Common myeloid progenitor, CD34-positive (primary cell): ENCODE data around the gene ZNF850.

ENCODE experiments used
- CTCF ChIA-PET: fragments of 350-600 bp; sonication (Branson Sonifier 250); formaldehyde crosslinking; loops from one replicate; lab custom pipeline; 2021; ENCODE audit warnings: antibody characterized with exemption; lab: Charles Lee
- POLR2A ChIA-PET: fragments of 350-600 bp; sonication (Branson Sonifier 250); formaldehyde crosslinking; loops from one replicate; lab custom pipeline; 2021; ENCODE audit warnings: antibody characterized with exemption; lab: Charles Lee
- DNase-seq, 3 donors: peaks; one replicate each; pipeline versions ENCODE4 v3.0.0 to v3.0.0-alpha.2; 2013
- H3K27ac ChIP-seq, 2 experiments: 1 replicate in 1 of 2; 2 replicates in 1 of 2; pipeline ENCODE4 v1.7.0; 2013; ENCODE audit warnings: inconsistent platforms in 2 of 2, low read length in 2 of 2, mild to moderate bottlenecking in 2 of 2, low read depth in 1 of 2, moderate library complexity in 1 of 2; ENCODE audit not compliant: severe bottlenecking in 2 of 2, insufficient read depth in 1 of 2, poor library complexity in 1 of 2
- H3K27me3 ChIP-seq, 5 experiments: replicated peaks in 2 of 5; 1 replicate in 3 of 5; 2 replicates in 2 of 5; pipeline versions ENCODE4 v1.6.1 to v1.7.0; 2013; ENCODE audit warnings: low read length in 4 of 5, mild to moderate bottlenecking in 2 of 5, moderate library complexity in 2 of 5, inconsistent platforms in 1 of 5; ENCODE audit not compliant: insufficient read depth in 5 of 5, control insufficient read depth in 4 of 5
- H3K36me3 ChIP-seq, 4 experiments: 1 replicate in 2 of 4; 2 replicates in 2 of 4; pipeline versions ENCODE4 v1.6.1 to v1.7.0; 2013; ENCODE audit warnings: low read length in 3 of 4, control low read depth in 1 of 4, mild to moderate bottlenecking in 1 of 4; ENCODE audit not compliant: control insufficient read depth in 4 of 4, insufficient read depth in 4 of 4
- H3K4me1 ChIP-seq, 4 experiments: 1 replicate in 3 of 4; 2 replicates in 1 of 4; pipeline versions ENCODE4 v1.6.1 to v1.7.1; 2013; ENCODE audit warnings: low read length in 3 of 4, mild to moderate bottlenecking in 3 of 4, control low read depth in 1 of 4, inconsistent platforms in 1 of 4, moderate library complexity in 1 of 4; ENCODE audit not compliant: control insufficient read depth in 4 of 4, insufficient read depth in 4 of 4; ENCODE audit errors: control extremely low read depth in 1 of 4
- H3K4me3 ChIP-seq, 7 experiments: 1 replicate in 4 of 7; 2 replicates in 3 of 7; pipeline versions ENCODE4 v1.5.1 to v1.7.0; 2013; ENCODE audit warnings: mild to moderate bottlenecking in 7 of 7, low read length in 6 of 7, moderate library complexity in 6 of 7, inconsistent platforms in 2 of 7, low read depth in 2 of 7, control low read depth in 1 of 7; ENCODE audit not compliant: insufficient read depth in 4 of 7, control insufficient read depth in 1 of 7; ENCODE audit errors: extremely low read depth in 1 of 7
- H3K9me3 ChIP-seq, 5 experiments: 1 replicate in 4 of 5; 2 replicates in 1 of 5; pipeline versions ENCODE4 v1.6.1 to v1.7.1; 2013; ENCODE audit warnings: low read length in 4 of 5, mild to moderate bottlenecking in 2 of 5, inconsistent platforms in 1 of 5, low read depth in 1 of 5, moderate library complexity in 1 of 5; ENCODE audit not compliant: control insufficient read depth in 4 of 5, insufficient read depth in 2 of 5; ENCODE audit errors: control extremely low read depth in 1 of 5
- WGBS: methylation state at CpG from one replicate; pipeline ENCODE4 v1.1.5; 2013; ENCODE audit not compliant: insufficient coverage; 5-methylcytosine and 5-hydroxymethylcytosine counted together

ZNF850 gene

DNA sequence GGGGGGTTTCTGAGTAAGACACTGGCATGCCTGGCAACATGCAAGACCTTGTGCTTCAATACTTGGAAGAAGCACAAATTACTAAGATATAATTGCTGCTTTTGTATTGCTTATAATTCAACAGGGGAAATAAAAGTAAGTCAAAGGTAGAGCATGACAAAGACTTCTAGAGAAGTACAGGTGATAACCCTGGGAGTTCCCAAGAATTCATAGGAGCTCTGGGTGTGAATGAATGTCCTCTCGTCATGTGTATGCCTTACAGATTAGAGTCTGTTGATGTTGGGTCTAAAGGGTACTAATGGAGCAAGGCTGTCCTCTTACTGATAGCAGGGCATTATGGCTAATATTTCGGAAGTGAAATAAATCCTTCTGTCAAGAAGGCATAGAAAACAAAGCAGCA, 98.4 kb downstream of the ZNF850 start:
- CTCF ChIA-PET, result no interaction called here
- DNase-seq, result no peak
- Histone ChIP-seq H3K36me3 (peaks cover 2 to 51% (median 28%) of the 10 kb centered on the region in 4 experiments), H3K9me3 (peaks cover 11 to 67% (median 35%) of the 10 kb centered on the region in 5 experiments), H3K4me1 (no peaks in the 10 kb centered on the region), H3K27me3 (no peaks in the 10 kb centered on the region), H3K27ac (no peak overlapping the region), H3K4me3 (no peak overlapping the region)
- 86% methylated on average over 1 of the region's 2 CpGs for WGBS
- POLR2A ChIA-PET, result no interaction called here

DNA sequence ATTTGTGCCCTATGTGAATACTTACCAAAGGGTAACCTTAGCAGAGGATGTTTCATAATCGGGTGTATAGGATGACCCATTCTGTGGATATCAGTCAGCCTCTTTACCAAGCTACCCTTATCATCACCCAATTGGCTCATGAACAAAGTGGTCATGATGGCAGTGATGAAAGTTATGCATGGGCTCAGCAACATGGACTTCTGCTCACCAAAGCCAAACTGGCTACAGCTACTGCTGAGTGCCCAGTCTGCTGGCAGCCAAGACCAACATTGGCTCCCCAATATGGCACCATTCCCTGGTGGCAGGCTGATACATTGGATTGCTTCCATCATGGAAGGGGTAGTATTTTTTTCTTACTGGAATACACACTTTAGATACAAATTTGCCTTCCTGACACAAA, 100.2 kb downstream of the ZNF850 start:
- Histone ChIP-seq H3K9me3 (peaks cover 11 to 63% (median 32%) of the 10 kb centered on the region in 5 experiments), H3K4me1 (peaks cover 0 to 4% (median 1%) of the 10 kb centered on the region in 4 experiments), H3K27ac (no peak overlapping the region), H3K27me3 (no peaks in the 10 kb centered on the region), H3K4me3 (peak overlapping the region in 1 of 7 experiments; percentile 13), H3K36me3 (peaks cover 0 to 36% (median 23%) of the 10 kb centered on the region in 4 experiments)
- WGBS, result no CpG with 5 or more reads among the region's 1 CpG
- POLR2A ChIA-PET, result no interaction called here
- DNase-seq, result no peak
- CTCF ChIA-PET, result no interaction called here

DNA sequence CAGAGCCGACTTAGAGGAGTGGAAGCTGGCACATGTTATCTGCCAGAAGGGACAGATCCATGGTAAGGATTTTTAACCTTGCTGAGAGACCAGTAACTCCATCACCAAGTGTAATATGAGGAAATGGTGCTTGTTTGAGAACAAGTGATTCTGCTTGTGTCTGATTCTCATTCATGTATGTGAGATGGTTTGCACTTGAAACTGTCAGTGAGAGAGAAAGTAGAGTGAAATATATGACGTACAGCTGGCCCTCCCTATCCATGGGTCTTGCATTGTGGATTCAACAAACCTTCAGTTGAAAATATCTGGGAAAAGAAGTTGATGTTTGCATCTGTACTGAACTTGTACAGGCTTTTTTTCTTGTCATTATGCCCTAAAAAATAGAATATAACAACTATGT, 104.0 kb downstream of the ZNF850 start:
- Histone ChIP-seq H3K36me3 (peaks cover 0 to 42% (median 35%) of the 10 kb centered on the region in 4 experiments), H3K9me3 (peaks cover 14 to 58% (median 38%) of the 10 kb centered on the region in 5 experiments), H3K4me3 (no peak overlapping the region), H3K4me1 (peaks cover 0 to 10% (median 9%) of the 10 kb centered on the region in 4 experiments), H3K27ac (no peak overlapping the region), H3K27me3 (no peaks in the 10 kb centered on the region)
- WGBS, result no CpG with 5 or more reads among the region's 2 CpGs
- DNase-seq, result no peak
- POLR2A ChIA-PET, result no interaction called here
- CTCF ChIA-PET, result no interaction called here

DNA sequence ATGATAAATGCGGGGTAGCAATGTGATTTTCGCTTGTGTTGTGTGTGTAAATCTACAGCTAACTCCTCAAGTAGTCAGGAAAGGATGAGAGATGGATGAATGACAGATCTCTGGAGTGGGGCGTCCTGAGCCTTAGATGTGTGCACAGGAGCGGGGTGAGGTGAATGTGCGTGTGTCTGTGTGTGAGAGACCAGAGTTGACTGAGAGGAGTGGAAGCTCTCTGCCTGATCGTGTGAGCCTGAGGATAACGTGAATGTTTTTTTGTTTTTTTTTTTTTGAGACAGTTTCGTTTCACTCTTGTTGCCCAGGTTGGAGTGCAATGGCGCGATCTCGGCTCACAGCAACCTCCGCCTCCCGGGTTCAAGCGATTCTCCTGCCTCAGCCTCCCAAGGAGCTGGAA, 106.8 kb downstream of the ZNF850 start:
- H3K4me1 ChIP-seq, result peaks cover 0 to 10% (median 9%) of the 10 kb centered on the region in 4 experiments
- H3K27ac ChIP-seq, result peak overlapping the region; percentile 84 to 86
- H3K9me3 ChIP-seq, result peaks cover 6 to 50% (median 25%) of the 10 kb centered on the region in 5 experiments
- DNase-seq, result no peak
- ChIA-PET POLR2A (interaction anchor here (0.6 kb wide), 1 partner anchor 717 kb away, joined by 8 read pairs; no protein-coding TSS in a partner anchor), CTCF (interaction anchor here (0.6 kb wide), 1 partner anchor 73 kb away, joined by 3 read pairs; no protein-coding TSS in a partner anchor)
- H3K36me3 ChIP-seq, result peaks cover 6 to 47% (median 30%) of the 10 kb centered on the region in 4 experiments
- H3K4me3 ChIP-seq, result peak overlapping the region in 6 of 7 experiments; percentile 79 to 100 (median 96)
- WGBS, result 82% methylated on average over 6 of the region's 14 CpGs
- H3K27me3 ChIP-seq, result no peaks in the 10 kb centered on the region
